K562 (cell line): ENCODE data around the gene C6orf163. TPM values are rescaled to one million over a fixed set of nuclear protein-coding genes. Genes with fewer than 3 reads are reported as not detected.
A peak's percentile ranks its signal among the peaks of the same experiment; 100 is the strongest.

ENCODE experiments used
- ATAC-seq: fragments of 200-7000 bp; cut with Tn5 transposase; 3 replicates; pipeline ENCODE4 v1.9.1; 2020; ENCODE audit warnings: moderate library complexity
- BruUV-seq: library from RNA; stranded (reverse); fragments of 400-500 nt; replicated peaks from 2 replicates; lab custom pipeline; 2021; lab: Mats Ljungman, UMichigan
- CTCF ChIA-PET: fragments of 300-600 bp; formaldehyde crosslinking; extraction: SDS; loops from one replicate; lab custom pipeline; 2021; ENCODE audit warnings: low intra/inter-chr PET ratio; lab: Yijun Ruan, JAX
- POLR2A ChIA-PET: fragments of 300-600, 350-650 bp; sonication (Branson Sonifier 250); formaldehyde crosslinking; extraction: SDS; loops from one replicate; lab custom pipeline; 2021; ENCODE audit warnings: antibody characterized with exemption, inconsistent platforms; lab: Yijun Ruan, JAX
- DNase-seq, 4 experiments: peaks; one replicate each; pipeline versions ENCODE4 v3.0.0 to v3.0.0-alpha.2; 2011 to 2018; ENCODE audit warnings: low spot score in 3 of 4, mixed read lengths in 3 of 4; ENCODE audit errors: extremely low read depth in 1 of 4
- FAIRE-seq: peaks from 2 replicates; lab custom pipeline; 2011; peaks lifted over from hg19 to GRCh38; lab: Jason Lieb, UNC
- H2AFZ ChIP-seq: 2 replicates; pipeline ENCODE4 v1.6.0; 2011; ENCODE audit warnings: low read depth, low read length, control low read depth, inconsistent platforms
- H3K27ac ChIP-seq: fragments of 200-600 bp; 3 replicates; pipeline ENCODE4 v1.8.0; 2011; ENCODE audit warnings: low read depth, mild to moderate bottlenecking, control low read depth, inconsistent platforms, low read length, moderate library complexity, mixed read lengths; ENCODE audit errors: extremely low read depth
- H3K27me3 ChIP-seq, 2 experiments: fragments of 300-600 bp in 1 of 2; 2 replicates in 1 of 2; 3 replicates in 1 of 2; pipeline versions ENCODE4 v1.6.0 to v1.8.0; 2011; ENCODE audit warnings: inconsistent platforms in 2 of 2, low read length in 2 of 2, mild to moderate bottlenecking in 1 of 2, mixed read lengths in 1 of 2, moderate library complexity in 1 of 2; ENCODE audit not compliant: control insufficient read depth in 2 of 2, insufficient read depth in 2 of 2
- H3K36me3 ChIP-seq: fragments of 300-600 bp; 3 replicates; pipeline ENCODE4 v1.8.0; 2011; ENCODE audit warnings: mild to moderate bottlenecking, low read length, inconsistent platforms; ENCODE audit not compliant: control insufficient read depth, insufficient read depth
- H3K4me1 ChIP-seq, 2 experiments: fragments of 200-600 bp in 1 of 2; replicated peaks in 1 of 2; 2 replicates in 1 of 2; 3 replicates in 1 of 2; pipeline versions ENCODE4 v1.5.1 to v1.8.0; 2011; ENCODE audit warnings: inconsistent platforms in 2 of 2, low read length in 2 of 2, mild to moderate bottlenecking in 1 of 2, mixed read lengths in 1 of 2, moderate library complexity in 1 of 2; ENCODE audit not compliant: control insufficient read depth in 2 of 2, insufficient read depth in 2 of 2
- H3K4me2 ChIP-seq: 2 replicates; pipeline ENCODE4 v1.6.1; 2011; ENCODE audit warnings: low read length, control low read depth, inconsistent platforms, mixed read lengths; ENCODE audit not compliant: insufficient read depth
- H3K4me3 ChIP-seq: fragments of 200-600 bp; sonication (generic), shearing (Covaris generic); 2 replicates; pipeline ENCODE4 v1.5.1; 2016; ENCODE audit warnings: control low read depth, inconsistent platforms
- H3K79me2 ChIP-seq: fragments of 200-600 bp; 3 replicates; pipeline ENCODE4 v1.8.0; 2011; ENCODE audit warnings: low read length, inconsistent platforms; ENCODE audit not compliant: control insufficient read depth, insufficient read depth
- H3K9ac ChIP-seq, 2 experiments: 2 replicates each; pipeline versions ENCODE4 v1.6.0 to v1.6.1; 2011; ENCODE audit warnings: low read depth in 2 of 2, low read length in 2 of 2, control low read depth in 1 of 2, inconsistent platforms in 1 of 2, mild to moderate bottlenecking in 1 of 2, mixed read lengths in 1 of 2; ENCODE audit not compliant: insufficient read depth in 1 of 2
- H3K9me1 ChIP-seq: one replicate; pipeline ENCODE4 v1.6.0; 2011; ENCODE audit warnings: inconsistent platforms, mild to moderate bottlenecking, low read length, moderate library complexity; ENCODE audit not compliant: control insufficient read depth, insufficient read depth
- H3K9me3 ChIP-seq: replicated peaks from 2 replicates; pipeline ENCODE4 v1.5.1; 2011; ENCODE audit warnings: low read depth, low read length, inconsistent platforms; ENCODE audit not compliant: control insufficient read depth, insufficient read depth
- H4K20me1 ChIP-seq: replicated peaks from 2 replicates; pipeline ENCODE4 v1.6.1; 2011; ENCODE audit warnings: low read length, inconsistent platforms, mixed read lengths; ENCODE audit not compliant: control insufficient read depth, insufficient read depth
- L3MBTL2 ChIP-seq: fragments of 450-650 bp; IDR thresholded peaks from 2 replicates; pipeline ENCODE4 v1.6.1; 2016; ENCODE audit warnings: mild to moderate bottlenecking, moderate library complexity
- TAF7 ChIP-seq: fragments of 450-650 bp; IDR thresholded peaks from 2 replicates; pipeline ENCODE4 v1.6.1; 2016; ENCODE audit warnings: missing genetic modification characterization, missing compliant biosample characterization
- ZBTB43 ChIP-seq: sonication (generic); formaldehyde crosslinking; IDR thresholded peaks from 2 replicates; pipeline ENCODE4 v1.8.0; 2023; ENCODE audit warnings: mild to moderate bottlenecking, missing genetic modification reagents
- ZNF224 ChIP-seq: sonication (generic); formaldehyde crosslinking; IDR thresholded peaks from 2 replicates; pipeline ENCODE4 v1.8.0; 2022; ENCODE audit warnings: mild to moderate bottlenecking, missing genetic modification reagents
- WGBS: fragments of 100-300 bp; shearing (Covaris generic); methylation state at CpG from one replicate; pipeline ENCODE4 v1.1.6; 2016; ENCODE audit warnings: low coverage, mixed read lengths; ENCODE audit not compliant: insufficient coverage; ENCODE audit errors: missing lambda C conversion rate; 5-methylcytosine and 5-hydroxymethylcytosine counted together
- in situ Hi-C: fragments of 300-500 bp; cut with MboI; formaldehyde crosslinking; loops from 4 replicates; pipeline ENCODE4 v1.15.0; 2018; ENCODE audit warnings: inconsistent platforms, mixed read lengths
- intact Hi-C: fragments of 100-400 bp; cut with micrococcal nuclease; formaldehyde crosslinking; loops from 2 replicates; pipeline ENCODE4 v1.14.2; 2022
- polyA plus RNA-seq, 8 experiments: library from polyadenylated mRNA; depleted of rRNA in 4 of 8; stranded (reverse) in 5 of 8; unstranded in 3 of 8; fragments of >200 nt; fragmentation: Nextera tagmentation in 2 of 8; fragmentation: Illumina TruSeq in 1 of 8; extraction: Ambion mirVana in 2 of 8; extraction: Trizol in 1 of 8; gene quantifications; 2 replicates each; pipeline versions ENCODE4 v1.2.1 to v1.2.3, GENCODE V29; 2011 to 2014; ENCODE audit warnings: inconsistent platforms in 1 of 8, missing spikeins in 1 of 8
- total RNA-seq, 7 experiments: library from RNA; depleted of rRNA in 6 of 7; stranded (reverse); fragments of >200 nt in 6 of 7; fragmentation: Illumina TruSeq in 2 of 7; extraction: Trizol in 2 of 7; gene quantifications; 2 replicates each; pipeline versions ENCODE4 v1.2.1 to v1.2.3, GENCODE V29; 2011 to 2021; ENCODE audit warnings: low replicate concordance in 1 of 7
- TF ChIP-seq, protein P1 (sequence below): fragments of 450-650 bp; IDR thresholded peaks from 2 replicates; pipeline ENCODE4 v1.6.1; 2016
- TF ChIP-seq, protein P2 (sequence below): sonication (generic); IDR thresholded peaks from 2 replicates; pipeline ENCODE4 v1.6.1; 2016

Gene C6orf163
- total and polyA plus RNA-seq, 9 of the 15 experiments (the other 6 are each of a cell fraction or from before 2014, with no cell fraction given): 0.67 to 4.7 (median 1.5) TPM

GRCh38 chr6:87330961-87331360 lies 13.7 kb upstream of the C6orf163 start:
- no peak for FAIRE-seq
- H3K9me3 ChIP-seq: no peaks in the 10 kb centered on the region
- no peak for DNase-seq
- TF ChIP-seq ZBTB43 (CRISPR knock-in tag): no peak
- TF ChIP-seq, protein P1, sequence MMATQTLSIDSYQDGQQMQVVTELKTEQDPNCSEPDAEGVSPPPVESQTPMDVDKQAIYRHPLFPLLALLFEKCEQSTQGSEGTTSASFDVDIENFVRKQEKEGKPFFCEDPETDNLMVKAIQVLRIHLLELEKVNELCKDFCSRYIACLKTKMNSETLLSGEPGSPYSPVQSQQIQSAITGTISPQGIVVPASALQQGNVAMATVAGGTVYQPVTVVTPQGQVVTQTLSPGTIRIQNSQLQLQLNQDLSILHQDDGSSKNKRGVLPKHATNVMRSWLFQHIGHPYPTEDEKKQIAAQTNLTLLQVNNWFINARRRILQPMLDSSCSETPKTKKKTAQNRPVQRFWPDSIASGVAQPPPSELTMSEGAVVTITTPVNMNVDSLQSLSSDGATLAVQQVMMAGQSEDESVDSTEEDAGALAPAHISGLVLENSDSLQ: peak; percentile 61
- TF ChIP-seq, all 486 proteins: peak for 1
- peaks cover 3 to 15% of the 10 kb centered on the region in 2 experiments for H3K4me1 ChIP-seq
- in situ Hi-C loops (no loop called here), intact Hi-C loops (no loop called here)
- no peaks in the 10 kb centered on the region for H3K27me3 ChIP-seq
- H2AFZ ChIP-seq: no peak overlapping the region
- ChIA-PET POLR2A (interaction anchor here (0.6 kb wide), 1 partner anchor 15 kb away, joined by 3 read pairs; no protein-coding TSS in a partner anchor), CTCF (no interaction called here)
- no peak overlapping the region for H3K27ac ChIP-seq
- ATAC-seq: no peak
- no peaks in the 10 kb centered on the region for H4K20me1 ChIP-seq
- BruUV-seq: no TSS peak
- H3K4me3 ChIP-seq: no peak overlapping the region
- no peaks in the 10 kb centered on the region for H3K9me1 ChIP-seq
- H3K79me2 ChIP-seq: peaks cover 38% of the 10 kb centered on the region
- no peak overlapping the region for H3K4me2 ChIP-seq
- H3K36me3 ChIP-seq: no peaks in the 10 kb centered on the region
- H3K9ac ChIP-seq: no peak overlapping the region

DNA sequence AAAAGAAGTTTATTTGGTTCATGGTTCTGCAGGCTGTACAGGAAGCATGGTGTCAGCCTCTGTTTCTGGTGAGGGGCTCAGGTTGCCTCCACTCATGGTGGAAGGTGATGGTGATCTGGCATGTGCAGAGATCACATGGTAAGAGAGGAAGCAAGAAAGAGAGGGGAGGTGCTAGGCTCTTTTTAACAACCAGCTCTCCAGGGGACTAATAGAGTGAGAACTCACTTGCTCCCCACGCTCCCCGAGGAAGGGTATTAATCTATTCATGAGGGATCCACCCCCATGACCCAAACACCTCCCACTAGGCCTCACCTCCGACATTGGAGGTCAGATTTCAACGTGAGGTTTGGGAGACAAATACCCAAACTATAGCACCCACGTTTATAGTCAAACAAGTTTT lies 11.6 kb upstream of the C6orf163 start:
- Histone ChIP-seq H3K9me3 (no peaks in the 10 kb centered on the region), H2AFZ (no peak overlapping the region), H3K27ac (no peak overlapping the region; the same call in 2 of the 3 replicates), H3K9me1 (peaks cover 3% of the 10 kb centered on the region), H3K4me2 (no peak overlapping the region; the same call in 1 of the 2 replicates), H3K27me3 (no peaks in the 10 kb centered on the region), H3K36me3 (no peaks in the 10 kb centered on the region), H3K9ac (no peak overlapping the region; a peak in 1 of 4 replicates), H3K4me1 (peaks cover 8 to 24% of the 10 kb centered on the region in 2 experiments), H3K79me2 (peaks cover 38% of the 10 kb centered on the region), H4K20me1 (no peaks in the 10 kb centered on the region), H3K4me3 (no peak overlapping the region)
- POLR2A ChIA-PET: no interaction called here
- 15% methylated on average over 5 of the region's 5 CpGs for WGBS
- intact Hi-C loops: no loop called here
- FAIRE-seq (no peak), DNase-seq (no peak), ATAC-seq (peak; percentile 59)
- CTCF ChIA-PET: no interaction called here
- in situ Hi-C loops: no loop called here
- BruUV-seq: no TSS peak
- peak; percentile 35; the same call in 1 of the 2 replicates for TF ChIP-seq L3MBTL2
- TF ChIP-seq, protein P2, sequence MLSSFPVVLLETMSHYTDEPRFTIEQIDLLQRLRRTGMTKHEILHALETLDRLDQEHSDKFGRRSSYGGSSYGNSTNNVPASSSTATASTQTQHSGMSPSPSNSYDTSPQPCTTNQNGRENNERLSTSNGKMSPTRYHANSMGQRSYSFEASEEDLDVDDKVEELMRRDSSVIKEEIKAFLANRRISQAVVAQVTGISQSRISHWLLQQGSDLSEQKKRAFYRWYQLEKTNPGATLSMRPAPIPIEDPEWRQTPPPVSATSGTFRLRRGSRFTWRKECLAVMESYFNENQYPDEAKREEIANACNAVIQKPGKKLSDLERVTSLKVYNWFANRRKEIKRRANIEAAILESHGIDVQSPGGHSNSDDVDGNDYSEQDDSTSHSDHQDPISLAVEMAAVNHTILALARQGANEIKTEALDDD: no peak
- no peak for TF ChIP-seq ZNF224 (CRISPR knock-in tag)
- no peak for TF ChIP-seq TAF7 (tag)
